BJ (cell line): ENCODE measurements around the gene KLHDC3. TPM values are rescaled to one million over a fixed set of nuclear protein-coding genes. Genes with fewer than 3 reads are reported as not detected.

ENCODE experiments used
- CTCF ChIA-PET: fragments of 350-600 bp; formaldehyde crosslinking; extraction: SDS; loops from one replicate; lab custom pipeline; 2021; ENCODE audit warnings: antibody characterized with exemption, inconsistent platforms; lab: Yijun Ruan, JAX
- POLR2A ChIA-PET: fragments of 300-600 bp; sonication (Branson Sonifier 250); formaldehyde crosslinking; extraction: SDS; loops from one replicate; lab custom pipeline; 2021; ENCODE audit warnings: antibody characterized with exemption; lab: Charles Lee
- DNase-seq: peaks from one replicate; pipeline ENCODE4 v3.0.0-alpha.2; 2011; ENCODE audit warnings: low read depth
- H3K27me3 ChIP-seq: 2 replicates; pipeline ENCODE4 v1.6.0; 2011; ENCODE audit warnings: low read length; ENCODE audit not compliant: control insufficient read depth, insufficient read depth
- H3K36me3 ChIP-seq: 2 replicates; pipeline ENCODE4 v1.5.1; 2011; ENCODE audit warnings: low read length; ENCODE audit not compliant: control insufficient read depth, insufficient read depth
- H3K4me3 ChIP-seq: 2 replicates; pipeline ENCODE4 v1.5.1; 2011; ENCODE audit warnings: low read depth, mild to moderate bottlenecking, control low read depth, low read length
- polyA plus RNA-seq: library from polyadenylated mRNA; depleted of rRNA; stranded (reverse); fragments of >200 nt; gene quantifications from 2 replicates; pipeline ENCODE4 v1.2.3, GENCODE V29; 2011
- TF ChIP-seq, protein P1 (sequence below): IDR thresholded peaks from 2 replicates; pipeline ENCODE4 v1.5.1; 2011; ENCODE audit warnings: low read depth, mild to moderate bottlenecking, control low read depth, inconsistent platforms, low read length, moderate library complexity; ENCODE audit not compliant: insufficient read depth

Gene KLHDC3
- polyA plus RNA-seq, 1 experiment, result 102 TPM

DNA sequence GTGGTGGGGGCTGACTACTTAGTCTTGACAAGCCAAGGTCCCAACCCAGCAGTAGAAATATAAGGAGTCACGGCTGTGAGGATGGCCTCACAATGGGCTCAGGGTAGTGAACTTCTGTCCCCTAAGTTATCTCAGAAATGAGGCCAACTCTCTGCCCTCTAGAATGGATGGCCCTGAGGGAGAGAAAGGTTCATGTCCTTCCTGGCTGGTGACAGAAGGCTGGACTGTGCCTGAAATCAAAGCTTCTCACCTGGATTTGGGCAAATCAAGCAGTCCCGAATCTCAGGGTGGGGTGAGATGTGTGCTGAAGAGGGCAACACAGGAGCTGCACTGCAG is 20.1 kb downstream of the KLHDC3 start:
- CTCF ChIA-PET, result no interaction called here

GRCh38 chr6:43035495-43036194 is 21.6 kb downstream of the KLHDC3 start:
- POLR2A ChIA-PET, result interaction anchor here (0.6 to 0.9 kb wide), 2 partner anchors 254 to 261 kb away, joined by 4 to 7 read pairs; partner anchors contain the start of gene BICRAL

More for the DNA sequence above, 20.1 kb downstream of the KLHDC3 start:
- no peak for DNase-seq
- POLR2A ChIA-PET, result no interaction called here
- no peaks in the 10 kb centered on the region for H3K27me3 ChIP-seq
- no peak overlapping the region for H3K4me3 ChIP-seq
- peaks cover 24% of the 10 kb centered on the region for H3K36me3 ChIP-seq
- TF ChIP-seq, protein P1, sequence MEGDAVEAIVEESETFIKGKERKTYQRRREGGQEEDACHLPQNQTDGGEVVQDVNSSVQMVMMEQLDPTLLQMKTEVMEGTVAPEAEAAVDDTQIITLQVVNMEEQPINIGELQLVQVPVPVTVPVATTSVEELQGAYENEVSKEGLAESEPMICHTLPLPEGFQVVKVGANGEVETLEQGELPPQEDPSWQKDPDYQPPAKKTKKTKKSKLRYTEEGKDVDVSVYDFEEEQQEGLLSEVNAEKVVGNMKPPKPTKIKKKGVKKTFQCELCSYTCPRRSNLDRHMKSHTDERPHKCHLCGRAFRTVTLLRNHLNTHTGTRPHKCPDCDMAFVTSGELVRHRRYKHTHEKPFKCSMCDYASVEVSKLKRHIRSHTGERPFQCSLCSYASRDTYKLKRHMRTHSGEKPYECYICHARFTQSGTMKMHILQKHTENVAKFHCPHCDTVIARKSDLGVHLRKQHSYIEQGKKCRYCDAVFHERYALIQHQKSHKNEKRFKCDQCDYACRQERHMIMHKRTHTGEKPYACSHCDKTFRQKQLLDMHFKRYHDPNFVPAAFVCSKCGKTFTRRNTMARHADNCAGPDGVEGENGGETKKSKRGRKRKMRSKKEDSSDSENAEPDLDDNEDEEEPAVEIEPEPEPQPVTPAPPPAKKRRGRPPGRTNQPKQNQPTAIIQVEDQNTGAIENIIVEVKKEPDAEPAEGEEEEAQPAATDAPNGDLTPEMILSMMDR, result no peak

DNA sequence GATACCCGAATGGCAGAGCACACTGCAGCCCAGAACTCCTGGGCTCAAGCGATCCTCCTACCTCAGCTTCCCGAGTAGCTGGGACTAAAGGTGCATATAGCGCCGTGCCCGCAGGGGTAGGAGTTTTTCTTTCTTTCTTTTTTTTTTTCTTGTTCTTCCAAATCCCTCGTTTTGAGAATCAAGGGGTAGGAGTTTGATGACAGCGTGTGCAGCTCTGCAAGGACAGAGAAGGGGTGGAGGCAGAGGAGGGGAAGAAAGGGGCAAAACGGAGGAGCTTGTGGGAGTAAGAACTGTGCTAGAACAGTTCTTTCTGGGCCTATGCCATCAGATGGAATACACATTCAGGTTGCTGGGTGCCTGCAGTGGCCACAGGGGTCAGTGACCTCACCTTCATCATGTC is 22.7 kb downstream of the KLHDC3 start:
- POLR2A ChIA-PET, result no interaction called here
- TF ChIP-seq, protein P1, result no peak
- no peak for DNase-seq
- H3K36me3 ChIP-seq, result peaks cover 33% of the 10 kb centered on the region
- H3K27me3 ChIP-seq, result no peaks in the 10 kb centered on the region
- CTCF ChIA-PET, result interaction anchor here (0.9 to 1.5 kb wide), 2 partner anchors 8 to 23 kb away, joined by 4 read pairs; partner anchors contain the start of genes KLC4 and MRPL2
- H3K4me3 ChIP-seq, result no peak overlapping the region

More at GRCh38 chr6:43035495-43036194, 21.6 kb downstream of the KLHDC3 start:
- peaks cover 30% of the 10 kb centered on the region for H3K36me3 ChIP-seq
- TF ChIP-seq, protein P1, result no peak
- H3K4me3 ChIP-seq, result no peak overlapping the region
- no peak for DNase-seq
- CTCF ChIA-PET, result interaction anchor here (0.7 to 1.5 kb wide), 3 partner anchors 9 to 117 kb away, joined by 4 read pairs; partner anchors contain the start of genes KLC4 and MRPL2
- H3K27me3 ChIP-seq, result no peaks in the 10 kb centered on the region

DNA sequence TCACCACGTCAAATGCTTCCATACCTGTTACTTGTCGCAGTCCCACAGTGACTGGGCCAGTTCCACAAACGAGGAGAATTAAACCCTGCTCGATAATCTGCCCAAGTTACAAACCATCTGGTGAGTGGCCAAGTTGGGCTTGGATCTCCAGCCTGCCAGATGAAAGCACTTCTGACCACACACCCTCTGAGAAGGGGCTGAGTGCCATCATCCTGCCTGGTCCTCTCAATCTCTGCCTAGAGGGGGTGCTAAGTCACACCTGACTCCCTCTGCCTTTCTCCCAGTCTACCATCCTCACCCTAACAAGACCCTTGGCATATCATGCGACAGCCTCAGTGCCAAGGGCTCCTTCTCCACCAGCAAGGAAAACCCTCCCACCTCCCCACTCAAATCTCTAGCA is 23.1 kb downstream of the KLHDC3 start:
- no peak for DNase-seq
- H3K4me3 ChIP-seq, result no peak overlapping the region
- TF ChIP-seq, protein P1, result no peak
- H3K36me3 ChIP-seq, result peaks cover 35% of the 10 kb centered on the region
- no peaks in the 10 kb centered on the region for H3K27me3 ChIP-seq
- ChIA-PET POLR2A (interaction anchor here (0.6 kb wide), 1 partner anchor 17 kb away, joined by 3 read pairs; no protein-coding TSS in a partner anchor), CTCF (no interaction called here)

DNA sequence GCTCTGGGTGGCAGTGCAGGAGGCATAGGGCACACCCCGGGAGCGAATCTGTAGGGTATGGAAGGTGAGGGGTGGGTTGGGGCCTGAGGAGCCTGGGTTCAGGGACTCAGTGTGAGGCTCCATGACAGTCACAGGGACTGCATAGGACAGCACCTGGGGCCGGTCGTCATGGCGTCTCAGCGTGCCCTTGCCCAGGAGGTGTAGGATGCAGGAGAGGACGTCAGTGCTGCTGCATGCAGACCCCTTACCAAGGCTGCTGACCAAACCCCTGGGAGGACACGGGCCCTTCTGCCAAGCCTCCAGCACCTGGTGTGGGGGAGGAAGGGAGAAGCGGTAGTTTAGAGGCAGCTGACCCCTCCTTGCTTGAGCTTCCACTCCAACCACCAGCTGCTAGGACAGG is 23.7 kb downstream of the KLHDC3 start:
- H3K36me3 ChIP-seq, result peaks cover 36% of the 10 kb centered on the region
- H3K27me3 ChIP-seq, result no peaks in the 10 kb centered on the region
- no peak for DNase-seq
- POLR2A ChIA-PET, result interaction anchor here (0.6 kb wide), 1 partner anchor 17 kb away, joined by 3 read pairs; no protein-coding TSS in a partner anchor
- TF ChIP-seq, protein P1, result no peak
- H3K4me3 ChIP-seq, result no peak overlapping the region
- CTCF ChIA-PET, result interaction anchor here (0.6 to 0.9 kb wide), 2 partner anchors 16 to 1170 kb away, joined by 3 read pairs; partner anchors contain the start of gene RRP36
